HepG2 (cell line): Measurements from ENCODE around the gene JMJD6. TPM values are rescaled to one million over a fixed set of nuclear protein-coding genes. Genes with fewer than 3 reads are reported as not detected.

ENCODE experiments used
- CENPBD1 ChIP-seq: sonication (generic); formaldehyde crosslinking; IDR thresholded peaks from 2 replicates; pipeline ENCODE4 v1.8.0; 2022; ENCODE audit warnings: missing genetic modification reagents, low read depth, mild to moderate bottlenecking, borderline replicate concordance
- FOXA1 ChIP-seq, 2 experiments: fragments of 450-650 bp in 1 of 2; sonication (generic) in 1 of 2; formaldehyde crosslinking in 1 of 2; IDR thresholded peaks; 2 replicates each; pipeline versions ENCODE4 v1.4.0 to v1.6.1; 2016 to 2020; ENCODE audit warnings: missing genetic modification reagents in 1 of 2
- FOXP4 ChIP-seq: sonication (generic); formaldehyde crosslinking; IDR thresholded peaks from 2 replicates; pipeline ENCODE4 v1.4.0; 2020; ENCODE audit warnings: missing genetic modification reagents
- KLF13 ChIP-seq: sonication (generic); formaldehyde crosslinking; IDR thresholded peaks from 2 replicates; pipeline ENCODE4 v1.4.0; 2020; ENCODE audit warnings: mild to moderate bottlenecking, missing genetic modification reagents
- KLF9 ChIP-seq: IDR thresholded peaks from 2 replicates; pipeline ENCODE4 v1.6.1; 2016; ENCODE audit warnings: low read depth
- MIXL1 ChIP-seq: IDR thresholded peaks from 2 replicates; pipeline ENCODE4 v1.6.1; 2016
- NBN ChIP-seq: fragments of 450-650 bp; conservative IDR thresholded peaks from 2 replicates; pipeline ENCODE4 v1.6.1; 2017
- PAXIP1 ChIP-seq: sonication (generic); formaldehyde crosslinking; conservative IDR thresholded peaks from 2 replicates; pipeline ENCODE4 v1.4.0; 2020; ENCODE audit warnings: mild to moderate bottlenecking, missing genetic modification reagents, moderate library complexity
- RERE ChIP-seq: IDR thresholded peaks from 2 replicates; pipeline ENCODE4 v1.6.1; 2016; ENCODE audit warnings: low read depth, missing genetic modification reagents, missing compliant biosample characterization
- SNAI1 ChIP-seq: sonication (generic); formaldehyde crosslinking; IDR thresholded peaks from 2 replicates; pipeline ENCODE4 v1.5.0; 2020; ENCODE audit warnings: mild to moderate bottlenecking, missing genetic modification reagents, borderline replicate concordance
- SOX6 ChIP-seq, 2 experiments: fragments of 450-650 bp in 1 of 2; sonication (generic) in 1 of 2; formaldehyde crosslinking in 1 of 2; IDR thresholded peaks; 2 replicates each; pipeline versions ENCODE4 v1.4.0 to v1.6.1; 2017 to 2020; ENCODE audit warnings: antibody characterized with exemption in 1 of 2, mild to moderate bottlenecking in 1 of 2, missing genetic modification reagents in 1 of 2
- TBX2 ChIP-seq: sonication (generic); formaldehyde crosslinking; IDR thresholded peaks from 2 replicates; pipeline ENCODE4 v1.5.0; 2020; ENCODE audit warnings: missing genetic modification reagents, mild to moderate bottlenecking, borderline replicate concordance
- TGIF2 ChIP-seq: IDR thresholded peaks from 2 replicates; pipeline ENCODE4 v1.6.1; 2016; ENCODE audit warnings: control low read depth, missing compliant biosample characterization
- ZKSCAN8 ChIP-seq: IDR thresholded peaks from 2 replicates; pipeline ENCODE4 v1.6.1; 2016; ENCODE audit warnings: borderline replicate concordance, missing genetic modification reagents, missing compliant biosample characterization
- ZNF136 ChIP-seq: sonication (generic); formaldehyde crosslinking; IDR thresholded peaks from 2 replicates; pipeline ENCODE4 v1.8.1; 2022; ENCODE audit warnings: low read depth, mild to moderate bottlenecking, moderate library complexity, missing genetic modification reagents
- ZNF564 ChIP-seq: sonication (generic); formaldehyde crosslinking; IDR thresholded peaks from 2 replicates; pipeline ENCODE4 v1.8.1; 2023; ENCODE audit warnings: mild to moderate bottlenecking, missing genetic modification reagents
- ZNF841 ChIP-seq: sonication (generic); formaldehyde crosslinking; IDR thresholded peaks from 2 replicates; pipeline ENCODE4 v1.8.1; 2023; ENCODE audit warnings: missing genetic modification reagents, borderline replicate concordance
- ZSCAN12 ChIP-seq: sonication (generic); formaldehyde crosslinking; IDR thresholded peaks from 2 replicates; pipeline ENCODE4 v1.9.0; 2021; ENCODE audit warnings: mild to moderate bottlenecking, missing genetic modification reagents
- polyA plus RNA-seq, 8 experiments: library from polyadenylated mRNA; depleted of rRNA in 3 of 8; stranded (reverse) in 7 of 8; unstranded in 1 of 8; fragments of >200 nt; fragmentation: Illumina TruSeq in 4 of 8; extraction: Trizol in 4 of 8; gene quantifications; 2 replicates each; pipeline versions ENCODE4 v1.2.1 to v1.2.3, GENCODE V29; 2011 to 2016; ENCODE audit warnings: low read depth in 4 of 8, missing spikeins in 1 of 8, mixed read lengths in 1 of 8; ENCODE audit not compliant: insufficient read depth in 1 of 8
- total RNA-seq, 5 experiments: library from RNA; depleted of rRNA; stranded (reverse); fragments of >200 nt; fragmentation: Illumina TruSeq; extraction: Trizol; gene quantifications; 2 replicates each; pipeline ENCODE4 v1.2.3, GENCODE V29; 2016; ENCODE audit warnings: low read depth in 1 of 5

JMJD6 gene
- total and polyA plus RNA-seq, 2 of the 13 experiments (the other 11 are each of a cell fraction or from before 2014, with no cell fraction given) = 33.6 to 41.0 TPM

- 0 out of 2 replicates have a peak, but pooled peaks have one; percentile 8 for TF ChIP-seq MIXL1
- TF ChIP-seq PAXIP1 (CRISPR knock-in tag) = peak; percentile 82
- 0 out of 2 replicates have a peak, but pooled peaks have one; percentile 15 for TF ChIP-seq ZKSCAN8
- TF ChIP-seq FOXA1 (IDR thresholded peaks at IDR 0.05) = no peak
- peak; percentile 64; the same call in 1 of the 2 replicates for TF ChIP-seq FOXA1 (CRISPR knock-in tag; IDR thresholded peaks at IDR 0.05)
- TF ChIP-seq SOX6 (IDR thresholded peaks at IDR 0.05) = no peak
- TF ChIP-seq SOX6 (CRISPR knock-in tag; IDR thresholded peaks at IDR 0.05) = peak; percentile 89
- TF ChIP-seq KLF9 (CRISPR knock-in tag) = peak; percentile 30; the same call in 1 of the 2 replicates
- 0 out of 2 replicates have a peak, but pooled peaks have one; percentile 12 for TF ChIP-seq ZSCAN12 (CRISPR knock-in tag)
- TF ChIP-seq SNAI1 (CRISPR knock-in tag) = 0 out of 2 replicates have a peak, but pooled peaks have one; percentile 6
- TF ChIP-seq ZNF564 (CRISPR knock-in tag) = no peak
- TF ChIP-seq NBN = no peak
- peak; percentile 62; the same call in 1 of the 2 replicates for TF ChIP-seq TGIF2
- TF ChIP-seq CENPBD1 (CRISPR knock-in tag) = peak; percentile 72; the same call in 1 of the 2 replicates
- no peak for TF ChIP-seq ZNF841 (CRISPR knock-in tag)
- TF ChIP-seq KLF13 (CRISPR knock-in tag) = no peak
- 0 out of 2 replicates have a peak, but pooled peaks have one; percentile 18 for TF ChIP-seq TBX2 (CRISPR knock-in tag)
- TF ChIP-seq RERE (CRISPR knock-in tag) = 0 out of 2 replicates have a peak, but pooled peaks have one; percentile 60
- peak; percentile 43; the same call in 1 of the 2 replicates for TF ChIP-seq ZNF136 (CRISPR knock-in tag)
- peak; percentile 77; the same call in 1 of the 2 replicates for TF ChIP-seq FOXP4 (CRISPR knock-in tag)
Observed at GRCh38 chr17:76672270-76672851, 54.0 kb downstream of the JMJD6 start (continued).
